CD14-positive monocyte (primary cell): ENCODE data around the gene CSE1L. TPM values are rescaled to one million over a fixed set of nuclear protein-coding genes. Genes with fewer than 3 reads are reported as not detected.

Source experiments
- DNase-seq, 3 donors: peaks; one replicate each; pipeline ENCODE4 v3.0.0-alpha.2; 2011 to 2022
- H2AFZ ChIP-seq: 2 replicates; pipeline ENCODE4 v1.6.0; 2012; ENCODE audit warnings: mild to moderate bottlenecking, low read depth, low read length, inconsistent platforms; ENCODE audit not compliant: insufficient read depth, poor library complexity, severe bottlenecking
- H3K27ac ChIP-seq, 2 donors: 1 replicate in 1 of 2; 2 replicates in 1 of 2; pipeline ENCODE4 v1.5.1; 2012 to 2013; ENCODE audit warnings: low read length in 2 of 2, control low read depth in 1 of 2, inconsistent platforms in 1 of 2, low read depth in 1 of 2, mild to moderate bottlenecking in 1 of 2
- H3K27me3 ChIP-seq, 2 donors: one replicate each; pipeline versions ENCODE4 v1.6.0 to v1.6.1; 2011 to 2013; ENCODE audit warnings: low read length in 2 of 2; ENCODE audit not compliant: control insufficient read depth in 2 of 2, insufficient read depth in 2 of 2
- H3K36me3 ChIP-seq, 2 donors: replicated peaks in 1 of 2; 1 replicate in 1 of 2; 2 replicates in 1 of 2; pipeline versions ENCODE4 v1.5.1 to v1.6.1; 2012 to 2013; ENCODE audit warnings: low read length in 2 of 2, control low read depth in 1 of 2, inconsistent platforms in 1 of 2, mild to moderate bottlenecking in 1 of 2; ENCODE audit not compliant: insufficient read depth in 2 of 2, control insufficient read depth in 1 of 2
- H3K4me1 ChIP-seq, 2 donors: 1 replicate in 1 of 2; 2 replicates in 1 of 2; pipeline versions ENCODE4 v1.5.1 to v1.6.1; 2012 to 2013; ENCODE audit warnings: low read length in 2 of 2, control low read depth in 1 of 2, inconsistent platforms in 1 of 2, mild to moderate bottlenecking in 1 of 2, moderate library complexity in 1 of 2; ENCODE audit not compliant: insufficient read depth in 2 of 2, control insufficient read depth in 1 of 2
- H3K4me2 ChIP-seq: replicated peaks from 2 replicates; pipeline ENCODE3; 2012; ENCODE audit warnings: low read length, moderate library complexity, mild to moderate bottlenecking; ENCODE audit not compliant: poor library complexity, severe bottlenecking; ENCODE audit errors: extremely low read depth
- H3K4me3 ChIP-seq, 3 experiments: fragments of 200-600 bp in 1 of 3; sonication (generic) in 1 of 3; replicated peaks in 1 of 3; 1 replicate in 2 of 3; 2 replicates in 1 of 3; pipeline ENCODE4 v1.5.1; 2011 to 2013; ENCODE audit warnings: low read length in 3 of 3, mild to moderate bottlenecking in 3 of 3, control low read depth in 2 of 3, low read depth in 2 of 3, inconsistent platforms in 1 of 3, moderate library complexity in 1 of 3
- H3K79me2 ChIP-seq: 2 replicates; pipeline ENCODE4 v1.6.0; 2012; ENCODE audit warnings: mild to moderate bottlenecking, control low read depth, inconsistent platforms, low read length, moderate library complexity; ENCODE audit not compliant: insufficient read depth
- H3K9ac ChIP-seq: 2 replicates; pipeline ENCODE4 v1.6.0; 2017; ENCODE audit warnings: low read length, mild to moderate bottlenecking; ENCODE audit not compliant: insufficient read depth, poor library complexity, severe bottlenecking
- H3K9me3 ChIP-seq, 2 donors: replicated peaks in 1 of 2; 1 replicate in 1 of 2; 2 replicates in 1 of 2; pipeline versions ENCODE4 v1.5.1 to v1.6.1; 2012 to 2013; ENCODE audit warnings: low read length in 2 of 2, control low read depth in 1 of 2; ENCODE audit not compliant: control insufficient read depth in 1 of 2, insufficient read depth in 1 of 2
- H4K20me1 ChIP-seq: 2 replicates; pipeline ENCODE4 v1.6.0; 2012; ENCODE audit warnings: mild to moderate bottlenecking, low read length, control low read depth, moderate library complexity; ENCODE audit not compliant: insufficient read depth
- H3K27ac Mint-ChIP-seq, 7 donors: one replicate each; pipeline ENCODE4 v1.8.0; 2020; ENCODE audit warnings: mild to moderate bottlenecking in 7 of 7, mixed read lengths in 7 of 7, moderate library complexity in 6 of 7, inconsistent platforms in 2 of 7
- H3K27me3 Mint-ChIP-seq, 3 donors: one replicate each; pipeline ENCODE4 v1.8.0; 2021 to 2022; ENCODE audit warnings: low read depth in 3 of 3, mild to moderate bottlenecking in 3 of 3, mixed read lengths in 3 of 3, moderate library complexity in 3 of 3, inconsistent platforms in 1 of 3
- H3K36me3 Mint-ChIP-seq, 2 donors: one replicate each; pipeline ENCODE4 v1.8.0; 2020; ENCODE audit warnings: mixed read lengths in 2 of 2, inconsistent platforms in 1 of 2, mild to moderate bottlenecking in 1 of 2
- H3K4me1 Mint-ChIP-seq: one replicate; pipeline ENCODE4 v1.8.0; 2020; ENCODE audit warnings: mild to moderate bottlenecking, mixed read lengths
- H3K4me3 Mint-ChIP-seq, 2 donors: one replicate each; pipeline ENCODE4 v1.8.0; 2020; ENCODE audit warnings: mild to moderate bottlenecking in 2 of 2, mixed read lengths in 2 of 2, moderate library complexity in 1 of 2
- H3K9me3 Mint-ChIP-seq, 7 donors: one replicate each; pipeline ENCODE4 v1.8.0; 2020 to 2022; ENCODE audit warnings: mixed read lengths in 7 of 7, mild to moderate bottlenecking in 6 of 7, moderate library complexity in 6 of 7, inconsistent platforms in 2 of 7
- WGBS: methylation state at CpG from one replicate; pipeline ENCODE4 v1.1.5; 2013; ENCODE audit warnings: missing lambda C conversion rate; ENCODE audit not compliant: insufficient coverage; 5-methylcytosine and 5-hydroxymethylcytosine counted together
- intact Hi-C, 2 donors: fragments of 100-400 bp; cut with micrococcal nuclease; formaldehyde crosslinking; loops; one replicate each; pipeline versions ENCODE4 v1.15.0 to v1.15.1; 2023
- polyA plus RNA-seq, 3 donors: library from polyadenylated mRNA; depleted of rRNA in 1 of 3; unstranded in 2 of 3; stranded (reverse) in 1 of 3; fragments of 300-500 nt in 2 of 3; fragments of >200 nt in 1 of 3; fragmentation: Illumina TruSeq in 2 of 3; gene quantifications; 1 replicate in 2 of 3; 2 replicates in 1 of 3; pipeline ENCODE4 v1.2.3, GENCODE V29; 2012 to 2021
- TF ChIP-seq, protein P1 (sequence below): fragments of 200-600 bp; IDR thresholded peaks from one replicate; pipeline ENCODE4 v1.8.0; 2022; ENCODE audit warnings: antibody characterized with exemption, mild to moderate bottlenecking

The CSE1L gene
- polyA plus RNA-seq, 3 donors = 8.5 to 22.0 (median 19.4) TPM

DNA sequence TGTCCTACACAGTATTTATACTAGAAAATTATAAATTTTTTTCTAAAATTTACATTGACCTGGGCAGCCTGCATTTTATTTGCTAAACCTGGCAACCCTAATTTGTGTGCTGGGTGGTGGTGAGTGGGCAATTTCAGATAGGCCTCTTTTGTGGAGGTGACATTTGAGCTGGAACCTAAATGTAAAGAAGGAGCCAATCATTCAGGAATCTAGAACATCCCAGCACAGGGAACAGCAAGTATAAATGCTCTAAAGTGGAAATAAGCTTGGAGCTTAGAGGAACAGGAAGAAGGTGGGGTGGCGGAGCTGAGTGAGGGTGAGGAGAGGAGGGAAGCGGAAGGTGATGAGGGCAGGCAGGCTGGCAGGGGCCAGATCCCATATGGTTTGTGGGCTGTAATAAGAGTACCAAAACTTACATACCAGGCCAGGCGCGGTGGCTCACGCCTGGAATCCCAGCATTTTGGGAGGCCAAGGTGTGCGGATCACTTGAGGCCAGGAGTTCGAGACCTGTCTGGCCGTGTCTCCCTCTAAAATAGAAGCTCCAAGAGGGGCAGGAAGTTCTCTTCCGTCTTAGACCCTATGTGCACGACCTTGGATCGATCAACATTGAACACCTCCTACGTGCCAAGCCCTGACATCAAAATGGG, 549 bp upstream of the CSE1L start:
- H3K27ac Mint-ChIP-seq = peak overlapping the region; percentile 98 to 100 (median 99)
- H3K9me3 ChIP-seq = no peaks in the 10 kb centered on the region
- peak; percentile 72 to 76 (median 75) for DNase-seq
- peaks cover 0 to under 1% of the 10 kb centered on the region in 2 donors for H3K36me3 Mint-ChIP-seq
- no peaks in the 10 kb centered on the region for H3K9me3 Mint-ChIP-seq
- H3K4me1 ChIP-seq = peaks cover 29 to 35% of the 10 kb centered on the region in 2 donors
- H3K27me3 ChIP-seq = no peaks in the 10 kb centered on the region
- peak overlapping the region; percentile 99 for H3K4me2 ChIP-seq
- peak overlapping the region; percentile 88 for H3K9ac ChIP-seq
- peaks cover 48% of the 10 kb centered on the region for H3K79me2 ChIP-seq
- H3K4me3 ChIP-seq = peak overlapping the region; percentile 34 to 100 (median 88)
- H2AFZ ChIP-seq = peak overlapping the region; percentile 86
- peak overlapping the region; percentile 98 for H3K4me3 Mint-ChIP-seq
- WGBS = 2% methylated on average over 9 of the region's 12 CpGs
- peaks cover 28% of the 10 kb centered on the region for H3K4me1 Mint-ChIP-seq
- TF ChIP-seq, protein P1, sequence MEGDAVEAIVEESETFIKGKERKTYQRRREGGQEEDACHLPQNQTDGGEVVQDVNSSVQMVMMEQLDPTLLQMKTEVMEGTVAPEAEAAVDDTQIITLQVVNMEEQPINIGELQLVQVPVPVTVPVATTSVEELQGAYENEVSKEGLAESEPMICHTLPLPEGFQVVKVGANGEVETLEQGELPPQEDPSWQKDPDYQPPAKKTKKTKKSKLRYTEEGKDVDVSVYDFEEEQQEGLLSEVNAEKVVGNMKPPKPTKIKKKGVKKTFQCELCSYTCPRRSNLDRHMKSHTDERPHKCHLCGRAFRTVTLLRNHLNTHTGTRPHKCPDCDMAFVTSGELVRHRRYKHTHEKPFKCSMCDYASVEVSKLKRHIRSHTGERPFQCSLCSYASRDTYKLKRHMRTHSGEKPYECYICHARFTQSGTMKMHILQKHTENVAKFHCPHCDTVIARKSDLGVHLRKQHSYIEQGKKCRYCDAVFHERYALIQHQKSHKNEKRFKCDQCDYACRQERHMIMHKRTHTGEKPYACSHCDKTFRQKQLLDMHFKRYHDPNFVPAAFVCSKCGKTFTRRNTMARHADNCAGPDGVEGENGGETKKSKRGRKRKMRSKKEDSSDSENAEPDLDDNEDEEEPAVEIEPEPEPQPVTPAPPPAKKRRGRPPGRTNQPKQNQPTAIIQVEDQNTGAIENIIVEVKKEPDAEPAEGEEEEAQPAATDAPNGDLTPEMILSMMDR = no peak
- H3K36me3 ChIP-seq = peaks cover 0 to 2% of the 10 kb centered on the region in 2 donors
- peaks cover 24% of the 10 kb centered on the region for H4K20me1 ChIP-seq
- H3K27me3 Mint-ChIP-seq = peaks cover 0 to 7% (median 0%) of the 10 kb centered on the region in 3 donors
- H3K27ac ChIP-seq = peak overlapping the region; percentile 98 to 99
- intact Hi-C loops = no loop called here

DNA sequence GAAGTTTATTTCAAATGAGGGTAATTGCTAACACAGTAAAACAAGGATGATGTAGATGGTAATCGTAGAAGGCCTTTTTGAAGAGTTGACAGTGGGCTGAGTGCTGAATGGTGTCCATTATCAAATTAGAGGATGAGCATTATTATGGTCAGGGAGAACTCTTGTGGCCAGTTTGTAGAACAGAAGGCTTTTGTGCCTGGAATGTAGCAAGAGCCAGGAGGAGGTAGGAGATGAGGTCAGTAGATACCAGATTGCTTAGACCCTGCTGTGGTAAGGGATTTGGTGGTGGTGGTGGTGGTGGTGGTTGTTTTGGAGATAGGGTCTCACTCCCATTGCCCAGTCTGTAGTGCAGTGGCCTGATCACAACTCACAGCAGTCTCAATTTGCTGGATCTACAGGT, 6.2 kb downstream of the CSE1L start:
- 88% methylated on average over 1 of the region's 1 CpG for WGBS
- no peak for DNase-seq
- Histone ChIP-seq H3K4me2 (no peak overlapping the region), H3K9ac (no peak overlapping the region), H2AFZ (no peak overlapping the region), H3K27ac (peak overlapping the region in 1 of 2 donors; percentile 59), H3K9me3 (no peaks in the 10 kb centered on the region), H3K27me3 (no peaks in the 10 kb centered on the region), H3K79me2 (peaks cover 100% of the 10 kb centered on the region), H3K4me3 (no peak overlapping the region), H3K36me3 (peaks cover 2 to 24% of the 10 kb centered on the region in 2 donors), H3K4me1 (peaks cover 7 to 9% of the 10 kb centered on the region in 2 donors), H4K20me1 (peaks cover 78% of the 10 kb centered on the region)
- Mint-ChIP-seq H3K27me3 (no peaks in the 10 kb centered on the region), H3K36me3 (peaks cover 2 to 24% of the 10 kb centered on the region in 2 donors), H3K27ac (peak overlapping the region in 5 of 7 donors; percentile 16 to 70 (median 36)), H3K4me1 (peaks cover 27% of the 10 kb centered on the region), H3K4me3 (no peak overlapping the region), H3K9me3 (no peaks in the 10 kb centered on the region)
- TF ChIP-seq, protein P1 = no peak
- intact Hi-C loops = no loop called here
